Osteocyte (in vitro differentiated cells): ENCODE measurements around the gene TEDC2. TPM values are rescaled to one million over a fixed set of nuclear protein-coding genes. Genes with fewer than 3 reads are reported as not detected.
A peak's percentile ranks its signal among the peaks of the same experiment; 100 is the strongest.

Experiments
- DNase-seq: peaks from one replicate; pipeline ENCODE4 v3.0.0; 2021; ENCODE audit warnings: mixed read lengths; ENCODE audit not compliant: unreplicated experiment; ENCODE audit errors: extremely low spot score
- H3K27ac Mint-ChIP-seq: one replicate; pipeline ENCODE4 v1.8.0; 2021; ENCODE audit warnings: mild to moderate bottlenecking, mixed read lengths; ENCODE audit not compliant: unreplicated experiment
- H3K27me3 Mint-ChIP-seq: one replicate; pipeline ENCODE4 v1.8.0; 2021; ENCODE audit warnings: mixed read lengths; ENCODE audit not compliant: unreplicated experiment
- H3K36me3 Mint-ChIP-seq: one replicate; pipeline ENCODE4 v1.8.0; 2021; ENCODE audit warnings: mixed read lengths; ENCODE audit not compliant: unreplicated experiment
- H3K4me1 Mint-ChIP-seq: one replicate; pipeline ENCODE4 v1.8.0; 2021; ENCODE audit warnings: mixed read lengths; ENCODE audit not compliant: unreplicated experiment
- H3K4me3 Mint-ChIP-seq: one replicate; pipeline ENCODE4 v1.8.0; 2021; ENCODE audit warnings: mild to moderate bottlenecking, moderate library complexity, mixed read lengths; ENCODE audit not compliant: unreplicated experiment
- H3K9me3 Mint-ChIP-seq: one replicate; pipeline ENCODE4 v1.8.0; 2021; ENCODE audit warnings: mixed read lengths; ENCODE audit not compliant: unreplicated experiment
- CTCF ChIP-seq: fragments of 200-600 bp; sonication (generic); IDR thresholded peaks from 2 replicates; pipeline ENCODE4 v1.5.0; 2021; ENCODE audit warnings: antibody characterized with exemption, mild to moderate bottlenecking, moderate library complexity
- total RNA-seq: library from RNA; stranded (reverse); gene quantifications from 2 replicates; pipeline ENCODE4 v1.2.1, GENCODE V29; 2021

The TEDC2 gene
- total RNA-seq, 1 donor from 2014 or later, result 4.4 TPM

GRCh38 chr16:2455081-2455845 lies 4.6 kb upstream of the TEDC2 start:
- H3K27ac Mint-ChIP-seq, result no peak overlapping the region
- no peak overlapping the region for H3K4me3 Mint-ChIP-seq
- TF ChIP-seq CTCF, result no peak
- no peak for DNase-seq
- H3K4me1 Mint-ChIP-seq, result peaks cover 14% of the 10 kb centered on the region
- no peaks in the 10 kb centered on the region for H3K27me3 Mint-ChIP-seq
- H3K9me3 Mint-ChIP-seq, result no peaks in the 10 kb centered on the region
- peaks cover 13% of the 10 kb centered on the region for H3K36me3 Mint-ChIP-seq

- H3K4me1 Mint-ChIP-seq, result peaks cover 14% of the 10 kb centered on the region
- no peak overlapping the region for H3K4me3 Mint-ChIP-seq
- TF ChIP-seq CTCF, result no peak
- no peaks in the 10 kb centered on the region for H3K27me3 Mint-ChIP-seq
- H3K9me3 Mint-ChIP-seq, result no peaks in the 10 kb centered on the region
- peaks cover 9% of the 10 kb centered on the region for H3K36me3 Mint-ChIP-seq
- H3K27ac Mint-ChIP-seq, result no peak overlapping the region
- DNase-seq, result no peak
Observed at GRCh38 chr16:2456551-2457153, 3.3 kb upstream of the TEDC2 start.

GRCh38 chr16:2457267-2457666 lies 2.6 kb upstream of the TEDC2 start:
- no peak overlapping the region for H3K27ac Mint-ChIP-seq
- H3K27me3 Mint-ChIP-seq, result no peaks in the 10 kb centered on the region
- H3K36me3 Mint-ChIP-seq, result peaks cover 9% of the 10 kb centered on the region
- no peak for DNase-seq
- no peaks in the 10 kb centered on the region for H3K9me3 Mint-ChIP-seq
- peaks cover 14% of the 10 kb centered on the region for H3K4me1 Mint-ChIP-seq
- no peak overlapping the region for H3K4me3 Mint-ChIP-seq
- TF ChIP-seq CTCF, result no peak

GRCh38 chr16:2457946-2458345 lies 2.0 kb upstream of the TEDC2 start:
- DNase-seq, result no peak
- Mint-ChIP-seq H3K4me3 (peak overlapping the region; percentile 8), H3K9me3 (no peaks in the 10 kb centered on the region), H3K27ac (no peak overlapping the region), H3K36me3 (peaks cover 9% of the 10 kb centered on the region), H3K27me3 (no peaks in the 10 kb centered on the region), H3K4me1 (peaks cover 14% of the 10 kb centered on the region)
- no peak for TF ChIP-seq CTCF

- no peaks in the 10 kb centered on the region for H3K27me3 Mint-ChIP-seq
- no peak for TF ChIP-seq CTCF
- peaks cover 14% of the 10 kb centered on the region for H3K4me1 Mint-ChIP-seq
- H3K27ac Mint-ChIP-seq, result peak overlapping the region; percentile 80
- H3K9me3 Mint-ChIP-seq, result no peaks in the 10 kb centered on the region
- peaks cover 3% of the 10 kb centered on the region for H3K36me3 Mint-ChIP-seq
- no peak for DNase-seq
- peak overlapping the region; percentile 81 for H3K4me3 Mint-ChIP-seq
Observed at GRCh38 chr16:2458887-2459646, 842 bp upstream of the TEDC2 start.
